GM18909 (cell line): Measurements from ENCODE around the gene CEACAM19.
"Not testable (repeated sequence)": the region's sequence is repeated elsewhere in the genome, so short reads cannot be mapped to it uniquely, and the experiment has no call there.

Experiments used
- ATAC-seq: cut with Tn5 transposase; IDR thresholded peaks from one replicate; pipeline ENCODE4 v1.9.1; 2021; ENCODE audit warnings: mild to moderate bottlenecking; ENCODE audit not compliant: unreplicated experiment, poor library complexity

Gene CEACAM19

GRCh38 chr19:44718441-44719261 lies 47.4 kb downstream of the CEACAM19 start:
- ATAC-seq = no peak

- ATAC-seq = no peak
These were observed 48.0 kb downstream of the CEACAM19 start for GRCh38 chr19:44719262-44719701.

- not testable (repeated sequence) for ATAC-seq
These were observed 49.1 kb downstream of the CEACAM19 start for GRCh38 chr19:44720396-44720795.

GRCh38 chr19:44720945-44721344 lies 49.7 kb downstream of the CEACAM19 start:
- ATAC-seq = no peak

GRCh38 chr19:44721369-44721768 lies 50.1 kb downstream of the CEACAM19 start:
- ATAC-seq = not testable (repeated sequence)

- no peak for ATAC-seq
These were observed 51.1 kb downstream of the CEACAM19 start for GRCh38 chr19:44722131-44723121.

- ATAC-seq = peak; percentile 36
These were observed 52.1 kb downstream of the CEACAM19 start for GRCh38 chr19:44723299-44723951.

- peak; percentile 67 for ATAC-seq
These were observed 52.7 kb downstream of the CEACAM19 start for GRCh38 chr19:44723952-44724319.

GRCh38 chr19:44725251-44725650 lies 54.0 kb downstream of the CEACAM19 start:
- no peak for ATAC-seq

GRCh38 chr19:44725684-44726083 lies 54.4 kb downstream of the CEACAM19 start:
- no peak for ATAC-seq

- ATAC-seq = no peak
These were observed 55.2 kb downstream of the CEACAM19 start for GRCh38 chr19:44726465-44726864.

GRCh38 chr19:44728178-44728577 lies 56.9 kb downstream of the CEACAM19 start:
- ATAC-seq = no peak

- no peak for ATAC-seq
These were observed 58.3 kb downstream of the CEACAM19 start for GRCh38 chr19:44729516-44730033.

- no peak for ATAC-seq
These were observed 59.8 kb downstream of the CEACAM19 start for GRCh38 chr19:44731081-44731480.

GRCh38 chr19:44731622-44732021 lies 60.3 kb downstream of the CEACAM19 start:
- ATAC-seq = no peak

- no peak for ATAC-seq
These were observed 61.1 kb downstream of the CEACAM19 start for GRCh38 chr19:44732235-44733014.
